AG09319 (cell line): ENCODE data around the gene IRS1.

Experiments used
- DNase-seq: peaks from one replicate; pipeline ENCODE4 v3.0.0-alpha.2; 2010; ENCODE audit warnings: low read depth; ENCODE audit errors: extremely low read depth
- CTCF ChIP-seq: IDR thresholded peaks from 2 replicates; pipeline ENCODE4 v1.5.1; 2011; ENCODE audit warnings: low read depth, mild to moderate bottlenecking, inconsistent platforms, low read length, moderate library complexity

IRS1 gene

DNA sequence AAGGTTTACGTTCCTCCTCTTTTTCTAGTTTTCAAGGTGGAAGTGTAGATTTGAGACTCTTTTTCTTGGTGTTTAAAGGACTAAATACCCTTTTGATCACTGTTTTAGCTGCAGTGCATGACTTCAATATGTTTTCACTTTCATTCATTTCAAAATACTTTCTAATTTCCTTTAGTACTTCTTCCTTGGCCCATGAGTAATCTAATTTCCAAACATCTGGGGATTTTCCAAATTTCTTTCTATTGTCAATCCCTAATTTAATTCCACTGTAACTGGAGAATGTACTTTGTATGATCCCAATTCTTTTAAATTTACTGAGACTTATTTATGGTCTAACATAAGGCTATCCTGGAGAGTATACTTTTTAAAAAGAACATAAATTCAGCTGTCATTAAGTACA, 32.4 kb upstream of the IRS1 start:
- no peak for TF ChIP-seq CTCF
- DNase-seq, result no peak

DNA sequence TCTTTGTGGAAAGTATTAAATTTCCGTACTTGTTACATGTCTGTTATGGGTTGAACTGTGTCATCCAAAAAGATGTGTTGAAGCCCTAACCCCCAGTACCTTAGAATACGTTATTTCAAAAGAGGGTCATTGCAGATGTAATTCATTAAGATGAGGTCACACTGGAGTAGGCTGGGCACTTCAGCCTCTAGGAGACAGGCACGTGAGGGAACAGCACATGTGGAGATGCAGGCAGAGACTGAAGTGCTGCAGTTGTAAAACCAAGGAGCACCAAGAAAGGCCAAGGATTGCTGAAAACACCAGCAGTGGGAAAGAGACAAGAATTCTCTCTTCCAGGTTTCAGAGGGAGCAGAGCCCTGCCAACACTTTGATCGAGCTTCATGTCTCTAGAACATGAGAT, 31.6 kb upstream of the IRS1 start:
- no peak for TF ChIP-seq CTCF
- no peak for DNase-seq

DNA sequence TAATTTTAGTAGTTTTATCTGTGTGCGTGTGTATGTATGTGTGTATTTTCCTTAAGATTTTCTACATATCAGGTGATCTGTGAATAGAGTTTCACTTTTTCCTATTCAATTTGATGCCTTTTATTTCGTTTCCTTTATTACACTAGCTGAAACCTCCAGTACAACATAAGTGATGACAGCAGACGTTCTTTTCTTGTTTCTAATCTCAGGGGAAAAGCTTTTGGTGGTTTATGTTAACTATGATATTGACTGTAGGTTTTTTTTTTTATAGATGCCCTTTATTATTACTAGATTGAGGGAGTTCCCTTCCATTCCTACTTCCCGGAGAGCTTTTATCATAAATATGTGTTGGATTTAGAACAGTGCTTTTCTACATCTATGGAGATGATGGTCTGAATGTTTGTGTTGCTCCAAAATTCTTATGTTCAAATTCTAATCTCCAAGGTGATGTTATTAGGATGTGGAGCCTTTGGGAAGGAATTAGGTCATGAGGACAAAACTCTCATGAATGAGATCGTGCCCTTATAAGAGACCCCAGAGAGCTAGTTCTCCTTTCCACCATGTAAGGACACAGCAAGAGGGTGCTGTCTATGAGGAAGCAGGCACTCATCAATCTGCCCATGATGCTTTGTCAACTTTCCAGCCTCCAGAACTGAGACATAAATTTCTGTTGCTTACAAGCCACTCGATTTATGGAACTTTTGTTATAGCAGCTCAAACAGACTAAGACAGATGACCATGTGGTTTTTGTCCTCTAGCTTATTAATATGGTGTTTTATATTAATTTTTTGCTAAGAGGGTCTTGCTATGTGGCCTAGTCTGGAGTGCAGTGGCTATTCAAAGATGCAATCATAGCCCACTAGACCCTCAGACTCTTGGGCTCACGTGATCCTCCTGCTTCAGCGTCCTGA, 30.4 kb upstream of the IRS1 start:
- TF ChIP-seq CTCF, result no peak
- no peak for DNase-seq

GRCh38 chr2:226828191-226828590, 28.6 kb upstream of the IRS1 start:
- no peak for TF ChIP-seq CTCF
- DNase-seq, result no peak

GRCh38 chr2:226825056-226825455, 25.4 kb upstream of the IRS1 start:
- TF ChIP-seq CTCF, result no peak
- no peak for DNase-seq

- no peak for TF ChIP-seq CTCF
- no peak for DNase-seq
Observed at GRCh38 chr2:226818930-226819329, 19.3 kb upstream of the IRS1 start.

DNA sequence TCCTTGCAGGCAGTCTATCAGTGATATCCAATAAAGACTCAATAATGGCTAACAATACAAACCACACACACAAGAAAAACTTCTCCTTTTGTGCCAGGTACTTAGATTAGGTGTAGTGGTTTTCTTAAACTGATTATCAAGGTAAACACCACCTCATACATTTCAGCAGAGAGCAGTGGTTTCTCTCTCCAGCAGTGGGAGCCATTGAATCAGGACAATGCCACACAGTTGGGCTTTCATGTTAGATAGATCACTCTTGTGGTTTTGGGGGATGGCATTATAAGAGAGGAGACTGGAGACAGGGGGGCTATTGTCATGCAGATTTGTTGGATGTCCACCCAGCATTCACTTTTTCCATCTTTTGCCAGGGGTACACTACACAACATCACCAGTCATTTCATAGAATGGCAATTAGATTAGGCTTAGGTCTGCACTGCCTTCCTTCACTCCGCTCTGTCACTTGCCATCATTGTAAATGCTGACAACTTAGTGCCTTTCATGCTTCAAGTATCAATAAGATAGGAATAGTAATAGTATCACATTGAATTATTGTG, 13.6 kb upstream of the IRS1 start:
- DNase-seq, result no peak
- peak; percentile 55 for TF ChIP-seq CTCF
